HG03469 (cell line): ENCODE results near the gene LHFPL6.
A peak's percentile ranks its signal among the peaks of the same experiment; 100 is the strongest.

ENCODE experiments used
- ATAC-seq: cut with Tn5 transposase; IDR thresholded peaks from one replicate; pipeline ENCODE4 v1.9.1; 2021; ENCODE audit warnings: mild to moderate bottlenecking, moderate library complexity, moderate number of reproducible peaks; ENCODE audit not compliant: unreplicated experiment

The LHFPL6 gene

GRCh38 chr13:39419068-39419467 is 183.9 kb downstream of the LHFPL6 start:
- no peak for ATAC-seq

GRCh38 chr13:39418424-39418823 is 184.6 kb downstream of the LHFPL6 start:
- no peak for ATAC-seq

GRCh38 chr13:39417643-39418042 is 185.3 kb downstream of the LHFPL6 start:
- no peak for ATAC-seq

GRCh38 chr13:39417131-39417530 is 185.9 kb downstream of the LHFPL6 start:
- ATAC-seq = no peak

GRCh38 chr13:39415008-39415802 is 187.8 kb downstream of the LHFPL6 start:
- ATAC-seq = no peak

- no peak for ATAC-seq
Observed at GRCh38 chr13:39414339-39414738, 188.7 kb downstream of the LHFPL6 start.

GRCh38 chr13:39411511-39411910 is 191.5 kb downstream of the LHFPL6 start:
- no peak for ATAC-seq

- no peak for ATAC-seq
Observed at GRCh38 chr13:39410964-39411363, 192.0 kb downstream of the LHFPL6 start.

- no peak for ATAC-seq
Observed at GRCh38 chr13:39410096-39410901, 192.7 kb downstream of the LHFPL6 start.

GRCh38 chr13:39408512-39408911 is 194.5 kb downstream of the LHFPL6 start:
- no peak for ATAC-seq

GRCh38 chr13:39407786-39408185 is 195.2 kb downstream of the LHFPL6 start:
- ATAC-seq = no peak

GRCh38 chr13:39407138-39407537 is 195.9 kb downstream of the LHFPL6 start:
- no peak for ATAC-seq

- ATAC-seq = peak; percentile 75
Observed at GRCh38 chr13:39406688-39407087, 196.3 kb downstream of the LHFPL6 start.

GRCh38 chr13:39405596-39406205 is 197.3 kb downstream of the LHFPL6 start:
- ATAC-seq = no peak

- no peak for ATAC-seq
Observed at GRCh38 chr13:39405107-39405506, 197.9 kb downstream of the LHFPL6 start.

- ATAC-seq = no peak
Observed at GRCh38 chr13:39403106-39403505, 199.9 kb downstream of the LHFPL6 start.

GRCh38 chr13:39402221-39402970 is 200.6 kb downstream of the LHFPL6 start:
- no peak for ATAC-seq

GRCh38 chr13:39401756-39402155 is 201.2 kb downstream of the LHFPL6 start:
- no peak for ATAC-seq

GRCh38 chr13:39401046-39401705 is 201.8 kb downstream of the LHFPL6 start:
- no peak for ATAC-seq

- no peak for ATAC-seq
Observed at GRCh38 chr13:39399102-39399501, 203.9 kb downstream of the LHFPL6 start.
